ENCODE measurements around the gene WDR26.
A peak's percentile ranks its signal among the peaks of the same experiment; 100 is the strongest.
"Not testable (repeated sequence)": the region's sequence is repeated elsewhere in the genome, so short reads cannot be mapped to it uniquely, and the experiment has no call there.

WDR26 gene

GRCh38 chr1:224392411-224393249 is 42.0 kb downstream of the WDR26 start:
- no peak for DNase-seq

GRCh38 chr1:224390517-224390916 is 44.1 kb downstream of the WDR26 start:
- DNase-seq, result no peak

GRCh38 chr1:224387943-224388342 is 46.7 kb downstream of the WDR26 start:
- DNase-seq, result no peak

GRCh38 chr1:224387302-224387912 is 47.2 kb downstream of the WDR26 start:
- no peak for DNase-seq

- no peak for DNase-seq
Measured at GRCh38 chr1:224383218-224383617, 51.4 kb downstream of the WDR26 start.

- DNase-seq, result no peak
Measured at GRCh38 chr1:224381880-224382548, 52.6 kb downstream of the WDR26 start.

- DNase-seq, result no peak
Measured at GRCh38 chr1:224380003-224380402, 54.6 kb downstream of the WDR26 start.

GRCh38 chr1:224378855-224379631 is 55.6 kb downstream of the WDR26 start:
- no peak for DNase-seq

- peak; percentile 10 for DNase-seq
Measured at GRCh38 chr1:224377676-224378006, 57.0 kb downstream of the WDR26 start.

- DNase-seq, result no peak
Measured at GRCh38 chr1:224375059-224375458, 59.5 kb downstream of the WDR26 start.

GRCh38 chr1:224373008-224373590 is 61.5 kb downstream of the WDR26 start:
- no peak for DNase-seq

- DNase-seq, result no peak
Measured at GRCh38 chr1:224368409-224368808, 66.2 kb downstream of the WDR26 start.

- no peak for DNase-seq
Measured at GRCh38 chr1:224359207-224359606, 75.4 kb downstream of the WDR26 start.

GRCh38 chr1:224358237-224358636 is 76.4 kb downstream of the WDR26 start:
- no peak for DNase-seq

GRCh38 chr1:224357626-224358124 is 76.9 kb downstream of the WDR26 start:
- peak; percentile 19 for DNase-seq

GRCh38 chr1:224356685-224357625 is 77.6 kb downstream of the WDR26 start, which contains the start of gene CNIH4:
Gene CNIH4, plus strand, starts transcription at chr1:224356879. Its CDS starts 46 bp downstream, at chr1:224356925.
- peak; percentile 97 for DNase-seq

GRCh38 chr1:224353975-224354925 is 80.3 kb downstream of the WDR26 start:
- DNase-seq, result no peak

- not testable (repeated sequence) for DNase-seq
Measured at GRCh38 chr1:224352436-224353085, 82.0 kb downstream of the WDR26 start.

GRCh38 chr1:224349716-224350115 is 84.9 kb downstream of the WDR26 start:
- not testable (repeated sequence) for DNase-seq
